LNCaP clone FGC (cell line): ENCODE data around the gene MAJIN.

ENCODE experiments used
- DNase-seq: peaks from one replicate; pipeline ENCODE4 v3.0.0-alpha.2; 2011; ENCODE audit warnings: low read depth
- H3K4me3 ChIP-seq: 2 replicates; pipeline ENCODE4 v1.5.1; 2011; ENCODE audit warnings: mild to moderate bottlenecking, low read depth, low read length, control low read depth
- TF ChIP-seq, protein P1 (sequence below): IDR thresholded peaks from 2 replicates; pipeline ENCODE4 v1.5.1; 2012; ENCODE audit warnings: mild to moderate bottlenecking; ENCODE audit not compliant: control insufficient read depth, insufficient read depth; ENCODE audit errors: extremely low read depth

Gene MAJIN

DNA sequence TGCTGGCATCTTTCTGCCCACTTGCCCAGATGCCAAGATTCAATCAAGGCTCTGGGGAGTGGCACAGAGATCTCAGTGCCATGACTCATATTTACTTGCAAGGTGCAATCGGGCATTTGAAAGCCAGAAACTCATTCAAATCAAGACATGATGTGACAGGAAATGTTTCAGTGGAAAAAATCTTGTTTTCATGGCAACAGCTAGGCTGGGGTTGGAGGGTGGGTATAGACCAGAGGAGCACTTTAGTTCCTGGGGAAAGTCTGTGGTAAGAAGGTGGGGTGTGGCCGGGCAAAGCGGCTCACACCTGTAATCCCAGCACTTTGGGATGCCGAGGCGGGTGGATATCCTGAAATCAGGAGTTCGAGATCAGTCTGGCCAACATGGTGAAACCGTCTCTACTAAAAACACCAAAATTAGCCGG, 1.2 kb downstream of the MAJIN start:
- DNase-seq, result no peak
- TF ChIP-seq, protein P1, sequence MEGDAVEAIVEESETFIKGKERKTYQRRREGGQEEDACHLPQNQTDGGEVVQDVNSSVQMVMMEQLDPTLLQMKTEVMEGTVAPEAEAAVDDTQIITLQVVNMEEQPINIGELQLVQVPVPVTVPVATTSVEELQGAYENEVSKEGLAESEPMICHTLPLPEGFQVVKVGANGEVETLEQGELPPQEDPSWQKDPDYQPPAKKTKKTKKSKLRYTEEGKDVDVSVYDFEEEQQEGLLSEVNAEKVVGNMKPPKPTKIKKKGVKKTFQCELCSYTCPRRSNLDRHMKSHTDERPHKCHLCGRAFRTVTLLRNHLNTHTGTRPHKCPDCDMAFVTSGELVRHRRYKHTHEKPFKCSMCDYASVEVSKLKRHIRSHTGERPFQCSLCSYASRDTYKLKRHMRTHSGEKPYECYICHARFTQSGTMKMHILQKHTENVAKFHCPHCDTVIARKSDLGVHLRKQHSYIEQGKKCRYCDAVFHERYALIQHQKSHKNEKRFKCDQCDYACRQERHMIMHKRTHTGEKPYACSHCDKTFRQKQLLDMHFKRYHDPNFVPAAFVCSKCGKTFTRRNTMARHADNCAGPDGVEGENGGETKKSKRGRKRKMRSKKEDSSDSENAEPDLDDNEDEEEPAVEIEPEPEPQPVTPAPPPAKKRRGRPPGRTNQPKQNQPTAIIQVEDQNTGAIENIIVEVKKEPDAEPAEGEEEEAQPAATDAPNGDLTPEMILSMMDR, result no peak
- no peak overlapping the region for H3K4me3 ChIP-seq

DNA sequence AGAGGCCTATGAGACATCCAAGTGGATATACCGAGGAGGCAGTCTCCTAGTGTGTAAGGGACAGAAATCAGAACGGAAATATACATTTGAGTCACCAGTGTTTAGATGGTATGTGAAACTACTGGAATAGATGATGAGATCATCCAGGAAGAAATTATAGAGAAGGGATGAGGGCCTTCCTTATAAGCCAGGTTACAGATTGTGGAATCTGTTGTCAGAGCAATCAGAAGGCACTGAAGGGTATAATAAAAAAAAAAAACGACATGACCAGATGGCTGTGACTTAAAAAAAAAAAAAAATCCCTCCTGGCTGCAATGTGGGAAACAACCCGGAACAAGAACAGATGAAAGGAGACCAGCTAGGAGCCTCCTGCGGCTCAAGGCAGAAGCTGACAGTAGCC, 2.7 kb downstream of the MAJIN start:
- TF ChIP-seq, protein P1, result no peak
- H3K4me3 ChIP-seq, result no peak overlapping the region
- DNase-seq, result no peak

DNA sequence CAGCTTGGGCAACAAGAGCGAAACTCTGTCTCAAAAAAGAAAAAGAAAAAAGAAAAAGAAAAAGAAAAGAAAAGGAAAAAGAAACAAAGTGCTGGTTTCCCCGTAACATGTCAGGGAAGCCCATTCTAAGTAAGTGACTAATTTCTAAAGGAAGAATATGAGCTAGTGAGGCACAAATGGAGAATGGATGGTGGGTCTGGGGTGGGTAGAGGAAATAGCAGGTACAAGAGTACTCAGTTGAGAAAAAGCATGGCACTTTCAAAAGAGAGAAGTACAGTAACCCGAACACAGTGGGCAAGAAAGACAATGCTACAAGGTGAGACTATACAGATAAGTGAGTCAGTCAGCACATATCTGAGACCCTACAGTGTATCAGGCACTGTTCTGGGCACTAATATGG, 4.5 kb downstream of the MAJIN start:
- no peak overlapping the region for H3K4me3 ChIP-seq
- TF ChIP-seq, protein P1, result no peak
- no peak for DNase-seq

- TF ChIP-seq, protein P1, result no peak
- no peak overlapping the region for H3K4me3 ChIP-seq
- no peak for DNase-seq
Observed at GRCh38 chr11:64963072-64963631, 8.8 kb downstream of the MAJIN start.

- no peak for DNase-seq
- no peak overlapping the region for H3K4me3 ChIP-seq
- TF ChIP-seq, protein P1, result no peak
Observed at GRCh38 chr11:64960719-64961118, 11.2 kb downstream of the MAJIN start.

- H3K4me3 ChIP-seq, result no peak overlapping the region
- DNase-seq, result no peak
- TF ChIP-seq, protein P1, result no peak
Observed at GRCh38 chr11:64959498-64959897, 12.4 kb downstream of the MAJIN start.

GRCh38 chr11:64954201-64954600, 17.7 kb downstream of the MAJIN start:
- no peak for DNase-seq
- no peak overlapping the region for H3K4me3 ChIP-seq
- TF ChIP-seq, protein P1, result no peak
